Measurements from ENCODE around the gene DTX2.

DNA sequence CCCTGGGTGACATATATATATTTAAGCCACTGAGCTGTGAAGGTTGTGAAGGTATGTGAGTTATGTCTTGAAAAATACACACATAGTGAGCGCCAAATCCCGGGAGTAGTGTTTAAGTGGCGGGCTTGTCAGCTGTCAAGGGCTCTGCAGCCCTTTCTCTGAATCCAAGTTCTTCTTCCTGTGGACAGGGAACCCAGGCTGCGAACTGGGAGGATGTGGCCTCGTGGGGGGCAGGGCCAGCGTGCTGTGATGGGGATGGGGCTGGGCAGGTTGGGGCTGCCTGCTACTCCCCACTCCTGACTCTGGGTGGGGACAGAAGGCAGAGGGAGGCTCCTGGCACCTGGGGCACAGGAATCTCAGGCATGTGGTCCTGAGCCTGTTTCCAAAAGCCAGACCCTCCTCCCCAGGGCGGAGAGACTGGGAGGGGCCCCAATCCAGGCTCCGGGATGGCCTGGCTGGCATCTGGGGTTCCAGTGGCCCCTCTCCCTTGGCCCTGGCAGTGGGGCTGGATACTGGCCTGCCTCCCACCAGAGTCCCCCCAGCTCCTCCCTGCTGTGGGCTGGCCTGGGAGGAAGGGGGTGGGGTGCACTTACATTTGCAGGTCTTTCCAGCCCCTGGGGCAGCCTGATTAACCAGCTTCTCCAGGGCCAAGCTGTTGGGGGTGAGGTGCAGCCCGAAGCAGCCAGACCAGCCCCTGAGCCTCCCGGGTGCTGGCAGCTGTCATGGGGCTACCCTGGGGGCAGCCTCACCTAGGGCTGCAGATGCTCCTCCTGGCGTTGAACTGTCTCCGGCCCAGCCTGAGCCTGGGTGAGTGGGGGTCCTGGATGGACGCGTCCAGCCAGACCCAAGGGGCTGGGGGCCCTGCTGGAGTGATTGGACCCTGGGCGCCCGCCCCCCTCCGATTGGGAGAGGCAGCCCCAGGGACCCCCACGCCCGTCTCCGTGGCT is 48.7 kb downstream of the DTX2 start, which contains the start of gene UPK3B:
- TF ChIP-seq ZNF565 (CRISPR knock-in tag; conservative IDR thresholded peaks at IDR 0.05; ENCODE audit: low read depth), result no peak
- no peak for TF ChIP-seq SNAI2 (CRISPR knock-in tag; IDR thresholded peaks at IDR 0.05)
